Tibial nerve (tissue), 4 donors: Measurements from ENCODE around the gene RPL6.

ENCODE experiments used
- EP300 ChIP-seq, 2 donors: sonication (generic); formaldehyde crosslinking; IDR thresholded peaks; one replicate each; pipeline ENCODE4 v1.6.1; 2017; ENCODE audit warnings: antibody characterized with exemption in 2 of 2, mild to moderate bottlenecking in 1 of 2
- POLR2A ChIP-seq, 2 donors: fragments of 450-650 bp; IDR thresholded peaks; one replicate each; pipeline ENCODE4 v1.6.1; 2017; ENCODE audit warnings: antibody characterized with exemption in 2 of 2, mild to moderate bottlenecking in 2 of 2, moderate library complexity in 2 of 2
- TF ChIP-seq, protein P1 (sequence below), 5 experiments: fragments of 200-600 bp in 3 of 5; fragments of 450-650 bp in 2 of 5; sonication (generic) in 3 of 5; IDR thresholded peaks; one replicate each; pipeline ENCODE4 v1.5.1; 2016 to 2019; ENCODE audit warnings: antibody characterized with exemption in 5 of 5, mild to moderate bottlenecking in 3 of 5, moderate library complexity in 2 of 5

DNA sequence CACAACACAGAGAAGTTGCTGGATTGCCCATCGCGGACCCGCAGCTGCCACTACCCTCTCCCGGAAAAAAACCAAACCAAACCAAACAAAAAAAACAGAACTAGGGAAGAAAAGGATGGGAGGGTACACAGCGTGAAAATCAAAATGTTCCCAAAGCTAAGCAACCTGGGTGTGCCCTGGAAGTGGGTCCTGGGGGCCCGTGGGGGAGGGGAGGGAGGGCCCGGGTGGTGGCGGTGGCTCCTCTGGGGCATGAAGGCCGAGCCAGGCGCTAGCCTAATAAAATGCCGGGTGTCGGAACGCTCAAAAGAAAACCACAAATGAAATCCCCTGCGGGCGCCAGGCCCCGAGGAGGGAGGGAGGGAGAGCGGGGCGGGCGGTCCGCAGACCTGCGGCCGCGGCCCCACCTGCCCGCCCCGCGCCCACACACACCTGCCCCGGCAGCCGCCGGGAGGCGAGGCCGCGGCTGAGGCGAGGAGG, 28.0 kb downstream of the RPL6 start:
- TF ChIP-seq, protein P1, sequence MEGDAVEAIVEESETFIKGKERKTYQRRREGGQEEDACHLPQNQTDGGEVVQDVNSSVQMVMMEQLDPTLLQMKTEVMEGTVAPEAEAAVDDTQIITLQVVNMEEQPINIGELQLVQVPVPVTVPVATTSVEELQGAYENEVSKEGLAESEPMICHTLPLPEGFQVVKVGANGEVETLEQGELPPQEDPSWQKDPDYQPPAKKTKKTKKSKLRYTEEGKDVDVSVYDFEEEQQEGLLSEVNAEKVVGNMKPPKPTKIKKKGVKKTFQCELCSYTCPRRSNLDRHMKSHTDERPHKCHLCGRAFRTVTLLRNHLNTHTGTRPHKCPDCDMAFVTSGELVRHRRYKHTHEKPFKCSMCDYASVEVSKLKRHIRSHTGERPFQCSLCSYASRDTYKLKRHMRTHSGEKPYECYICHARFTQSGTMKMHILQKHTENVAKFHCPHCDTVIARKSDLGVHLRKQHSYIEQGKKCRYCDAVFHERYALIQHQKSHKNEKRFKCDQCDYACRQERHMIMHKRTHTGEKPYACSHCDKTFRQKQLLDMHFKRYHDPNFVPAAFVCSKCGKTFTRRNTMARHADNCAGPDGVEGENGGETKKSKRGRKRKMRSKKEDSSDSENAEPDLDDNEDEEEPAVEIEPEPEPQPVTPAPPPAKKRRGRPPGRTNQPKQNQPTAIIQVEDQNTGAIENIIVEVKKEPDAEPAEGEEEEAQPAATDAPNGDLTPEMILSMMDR (IDR thresholded peaks at IDR 0.05) = no peak
- TF ChIP-seq POLR2A (IDR thresholded peaks at IDR 0.05) = no peak
- TF ChIP-seq EP300 (IDR thresholded peaks at IDR 0.05) = no peak
